Activated CD4-positive, alpha-beta memory T cell treated with anti-CD3 and anti-CD28 coated beads, Interleukin-2, amount 10 ng/mL, durations not matched to agents 7 days and 5 days (primary cell): ENCODE data around the gene PPARA. TPM values are rescaled to one million over a fixed set of nuclear protein-coding genes. Genes with fewer than 3 reads are reported as not detected.
"Not testable (repeated sequence)": the region's sequence is repeated elsewhere in the genome, so short reads cannot be mapped to it uniquely, and the experiment has no call there.

ENCODE experiments used
- CTCF ChIA-PET: fragments of 350-600 bp; sonication (Branson Sonifier 250); formaldehyde crosslinking; loops from one replicate; lab custom pipeline; 2021; ENCODE audit warnings: antibody characterized with exemption, inconsistent platforms; lab: Charles Lee
- POLR2A ChIA-PET: fragments of 350-600 bp; sonication (Branson Sonifier 250); formaldehyde crosslinking; loops from one replicate; lab custom pipeline; 2021; ENCODE audit warnings: antibody characterized with exemption; lab: Charles Lee
- DNase-seq: peaks from one replicate; pipeline ENCODE4 v3.0.0-alpha.2; 2020
- H3K27ac Mint-ChIP-seq: one replicate; pipeline ENCODE4 v1.8.0; 2021; ENCODE audit warnings: mild to moderate bottlenecking, mixed read lengths
- H3K27me3 Mint-ChIP-seq: one replicate; pipeline ENCODE4 v1.8.0; 2021; ENCODE audit warnings: mixed read lengths
- H3K36me3 Mint-ChIP-seq: one replicate; pipeline ENCODE4 v1.8.0; 2021; ENCODE audit warnings: low read depth, mixed read lengths
- H3K4me1 Mint-ChIP-seq: one replicate; pipeline ENCODE4 v1.8.0; 2021; ENCODE audit warnings: mixed read lengths
- H3K4me3 Mint-ChIP-seq: one replicate; pipeline ENCODE4 v1.8.0; 2021; ENCODE audit warnings: mild to moderate bottlenecking, mixed read lengths
- H3K9me3 Mint-ChIP-seq: one replicate; pipeline ENCODE4 v1.8.0; 2021; ENCODE audit warnings: mixed read lengths
- total RNA-seq, 2 experiments: library from RNA; stranded (reverse); gene quantifications; one replicate each; pipeline ENCODE4 v1.2.3, GENCODE V29; 2021

PPARA gene
- total RNA-seq, 2 experiments from 2014 or later: 12.9 to 13.4 TPM

- Mint-ChIP-seq H3K4me3 (no peak overlapping the region), H3K27me3 (no peaks in the 10 kb centered on the region), H3K36me3 (no peaks in the 10 kb centered on the region), H3K9me3 (no peaks in the 10 kb centered on the region), H3K4me1 (peaks cover 2% of the 10 kb centered on the region), H3K27ac (no peak overlapping the region)
- POLR2A ChIA-PET: no interaction called here
- CTCF ChIA-PET: no interaction called here
- no peak for DNase-seq
Observed at GRCh38 chr22:46135611-46136485, 14.5 kb upstream of the PPARA start.

- H3K27ac Mint-ChIP-seq: no peak overlapping the region
- no peaks in the 10 kb centered on the region for H3K27me3 Mint-ChIP-seq
- no peak overlapping the region for H3K4me3 Mint-ChIP-seq
- H3K4me1 Mint-ChIP-seq: peaks cover 6% of the 10 kb centered on the region
- ChIA-PET POLR2A (no interaction called here), CTCF (no interaction called here)
- H3K36me3 Mint-ChIP-seq: no peaks in the 10 kb centered on the region
- no peaks in the 10 kb centered on the region for H3K9me3 Mint-ChIP-seq
- DNase-seq: no peak
Observed at GRCh38 chr22:46136486-46137217, 13.7 kb upstream of the PPARA start.

- CTCF ChIA-PET: no interaction called here
- H3K27me3 Mint-ChIP-seq: no peaks in the 10 kb centered on the region
- peaks cover 7% of the 10 kb centered on the region for H3K4me1 Mint-ChIP-seq
- H3K27ac Mint-ChIP-seq: no peak overlapping the region
- no peaks in the 10 kb centered on the region for H3K9me3 Mint-ChIP-seq
- no peaks in the 10 kb centered on the region for H3K36me3 Mint-ChIP-seq
- no peak for DNase-seq
- H3K4me3 Mint-ChIP-seq: no peak overlapping the region
- POLR2A ChIA-PET: no interaction called here
Observed at GRCh38 chr22:46137218-46137766, 13.0 kb upstream of the PPARA start.

DNA sequence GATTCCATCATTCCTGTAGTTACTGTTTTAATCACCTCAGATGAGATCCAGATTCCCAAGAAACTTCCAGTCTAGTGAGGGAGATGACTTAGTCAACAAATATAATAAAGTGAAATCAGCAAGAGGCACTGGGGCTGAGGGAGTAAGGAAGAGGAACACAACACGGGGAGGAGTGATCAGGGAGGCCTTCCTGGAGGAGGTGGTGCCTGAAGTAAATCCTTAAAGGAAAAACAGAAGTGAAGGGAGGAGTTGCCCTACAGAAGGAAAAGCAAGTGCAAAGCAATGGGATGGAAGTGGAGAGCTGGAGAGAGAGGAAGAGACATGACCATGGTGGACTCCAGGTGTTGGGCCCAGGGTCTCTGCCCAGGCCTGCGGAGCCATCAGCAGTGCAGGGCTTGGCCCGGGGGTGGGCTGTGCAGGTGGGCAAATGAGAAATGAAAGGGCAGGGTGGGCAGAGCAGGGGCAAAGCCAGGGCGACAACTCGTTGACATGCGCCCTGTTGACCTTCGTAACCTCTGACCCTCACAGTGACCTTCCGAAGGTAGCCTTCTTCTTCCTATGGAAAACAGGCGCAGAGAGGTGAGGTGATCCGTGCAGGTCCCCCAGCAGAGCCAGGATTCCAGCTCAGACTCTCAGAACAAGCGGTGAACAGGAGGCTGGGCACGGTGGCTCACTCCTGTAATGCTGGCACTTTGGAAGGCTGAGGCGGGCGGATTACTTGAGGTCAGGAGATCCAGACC lies 12.1 kb upstream of the PPARA start:
- Mint-ChIP-seq H3K36me3 (no peaks in the 10 kb centered on the region), H3K9me3 (no peaks in the 10 kb centered on the region), H3K4me3 (no peak overlapping the region), H3K27me3 (no peaks in the 10 kb centered on the region), H3K4me1 (peaks cover 7% of the 10 kb centered on the region), H3K27ac (no peak overlapping the region)
- no peak for DNase-seq
- ChIA-PET POLR2A (no interaction called here), CTCF (no interaction called here)

GRCh38 chr22:46139417-46139816 lies 10.9 kb upstream of the PPARA start:
- H3K9me3 Mint-ChIP-seq, CTCF ChIA-PET, DNase-seq, H3K27me3 Mint-ChIP-seq, POLR2A ChIA-PET, H3K27ac Mint-ChIP-seq, H3K4me3 Mint-ChIP-seq, H3K36me3 Mint-ChIP-seq, H3K4me1 Mint-ChIP-seq: not testable (repeated sequence)

DNA sequence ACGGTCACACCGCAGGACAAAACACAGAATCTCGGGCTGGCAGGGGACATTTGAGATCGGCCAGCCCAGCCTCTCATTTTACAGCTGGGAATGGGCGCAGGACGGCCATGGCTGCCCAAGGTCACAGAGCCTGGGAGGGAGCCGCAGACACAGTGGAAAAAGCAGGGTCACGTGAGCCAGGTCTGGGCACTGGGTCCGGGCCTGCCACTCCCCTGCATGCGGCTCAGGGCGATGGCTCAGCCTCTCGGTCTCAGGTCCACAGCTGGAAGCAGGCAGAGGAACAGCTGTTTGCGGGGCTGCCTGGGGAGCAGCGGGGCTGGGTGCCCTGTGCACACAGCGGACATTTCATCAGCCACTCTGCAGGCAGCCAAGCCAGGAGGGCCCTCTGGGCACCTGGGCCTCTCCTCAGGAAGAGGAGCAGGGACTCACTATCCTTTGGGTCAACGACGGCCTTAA lies 10.4 kb upstream of the PPARA start:
- H3K4me3 Mint-ChIP-seq: no peak overlapping the region
- no peaks in the 10 kb centered on the region for H3K36me3 Mint-ChIP-seq
- ChIA-PET POLR2A (interaction anchor here (0.9 kb wide), 1 partner anchor 11 kb away, joined by 3 read pairs; no protein-coding TSS in a partner anchor), CTCF (no interaction called here)
- H3K27me3 Mint-ChIP-seq: peaks cover 4% of the 10 kb centered on the region
- peaks cover 7% of the 10 kb centered on the region for H3K4me1 Mint-ChIP-seq
- DNase-seq: no peak
- H3K9me3 Mint-ChIP-seq: no peaks in the 10 kb centered on the region
- H3K27ac Mint-ChIP-seq: no peak overlapping the region

DNA sequence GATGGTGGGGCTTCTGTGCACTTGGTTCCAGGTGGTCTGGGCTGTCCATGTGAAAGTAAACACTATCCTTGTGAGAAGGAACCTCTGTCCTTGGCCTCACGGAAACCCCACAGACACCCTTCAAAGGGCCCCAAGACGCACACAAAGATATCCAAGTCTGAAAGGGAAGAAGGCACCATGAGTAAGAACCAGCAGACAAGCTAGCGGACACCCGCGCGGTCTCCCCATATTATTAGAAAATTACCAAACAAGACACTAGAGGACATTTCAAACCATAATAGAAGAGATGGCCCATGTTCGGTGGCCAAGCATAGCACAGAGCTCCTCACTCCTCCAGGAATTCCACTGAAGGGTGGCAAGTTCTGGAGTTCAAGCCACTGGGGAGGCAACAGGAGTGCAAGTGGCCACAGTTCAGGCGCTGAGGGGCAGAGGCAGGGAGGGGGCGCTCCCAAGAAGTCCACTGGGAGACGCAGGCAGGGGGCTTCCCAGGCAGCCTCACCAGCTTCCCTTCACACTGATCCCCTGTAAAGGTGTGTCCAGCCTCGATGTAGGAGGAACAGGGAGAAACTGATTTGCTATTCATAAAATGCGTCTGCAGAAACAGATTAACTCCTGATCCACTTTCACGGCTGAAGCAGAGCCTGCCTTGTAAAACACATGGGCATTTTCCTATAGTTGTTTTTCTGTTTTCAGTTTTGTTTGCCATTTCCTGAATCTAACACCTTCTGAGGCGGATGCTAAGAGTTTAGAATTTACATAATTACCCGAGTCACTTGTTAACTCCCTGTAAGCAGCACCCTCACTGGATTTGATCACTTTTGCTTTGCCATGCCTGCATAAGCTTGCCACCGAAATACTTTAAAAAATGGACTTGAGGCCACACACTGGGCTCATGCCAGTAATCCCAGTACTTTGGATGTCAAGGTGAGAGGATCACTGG lies 9.1 kb upstream of the PPARA start:
- POLR2A ChIA-PET: interaction anchor here (0.8 kb wide), 2 partner anchors 8 to 68 kb away, joined by 3 to 4 read pairs; no protein-coding TSS in a partner anchor

DNA sequence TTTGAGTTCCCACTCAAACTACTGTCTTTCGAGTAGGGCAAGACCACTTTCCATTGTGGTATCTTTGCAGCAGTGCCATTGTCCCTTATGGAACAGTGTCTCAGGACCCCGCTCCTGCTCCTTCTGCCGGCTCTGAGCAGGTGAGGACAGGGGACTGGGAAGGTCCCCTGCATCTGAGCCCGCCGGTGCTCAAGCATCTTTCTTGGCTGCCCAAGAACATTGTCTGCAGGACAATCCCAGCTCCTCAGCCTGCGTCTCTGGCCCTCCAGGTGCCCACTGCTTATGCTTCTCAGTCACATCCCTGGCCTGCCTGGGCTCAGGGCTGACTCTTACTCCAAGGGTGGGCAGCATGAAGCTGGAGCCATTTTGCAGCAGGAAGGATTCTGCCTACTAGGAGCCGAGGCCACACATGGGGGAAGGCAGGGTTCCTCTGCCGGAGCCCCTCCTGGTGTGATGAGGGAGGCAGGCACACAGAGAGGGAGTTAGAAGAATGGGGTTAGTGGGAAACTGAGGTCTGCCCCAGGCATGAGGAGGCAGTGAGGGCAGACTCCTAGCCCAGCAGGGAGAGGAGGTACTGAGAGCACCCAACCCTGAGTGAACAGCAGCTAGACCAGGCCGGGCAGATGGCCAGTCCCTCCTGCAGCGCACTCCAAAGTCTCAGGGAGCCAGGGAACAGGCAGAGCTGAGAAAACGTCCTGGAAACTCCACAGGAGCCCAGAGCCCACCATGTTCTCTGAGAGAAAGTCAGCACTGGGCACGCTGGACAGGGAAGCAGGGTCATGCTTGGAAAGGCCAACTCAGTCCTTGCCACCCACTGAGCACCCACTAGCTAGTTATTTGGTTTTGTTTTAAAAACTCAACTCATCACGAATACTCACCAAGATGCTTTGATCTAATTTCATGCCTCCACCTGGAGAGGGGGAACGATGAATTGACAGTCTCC lies 7.5 kb upstream of the PPARA start:
- POLR2A ChIA-PET: no interaction called here
- Mint-ChIP-seq H3K4me3 (no peak overlapping the region), H3K27ac (no peak overlapping the region), H3K4me1 (peaks cover 7% of the 10 kb centered on the region), H3K9me3 (no peaks in the 10 kb centered on the region), H3K36me3 (no peaks in the 10 kb centered on the region), H3K27me3 (peaks cover 25% of the 10 kb centered on the region)
- CTCF ChIA-PET: interaction anchor here (0.6 kb wide), 1 partner anchor 21 kb away, joined by 3 read pairs; no protein-coding TSS in a partner anchor
- DNase-seq: no peak

More for the DNA sequence above, 9.1 kb upstream of the PPARA start:
- Mint-ChIP-seq H3K4me1 (peaks cover 7% of the 10 kb centered on the region), H3K27me3 (peaks cover 10% of the 10 kb centered on the region), H3K27ac (no peak overlapping the region), H3K4me3 (no peak overlapping the region), H3K36me3 (no peaks in the 10 kb centered on the region), H3K9me3 (no peaks in the 10 kb centered on the region)
- no peak for DNase-seq
- CTCF ChIA-PET: no interaction called here

DNA sequence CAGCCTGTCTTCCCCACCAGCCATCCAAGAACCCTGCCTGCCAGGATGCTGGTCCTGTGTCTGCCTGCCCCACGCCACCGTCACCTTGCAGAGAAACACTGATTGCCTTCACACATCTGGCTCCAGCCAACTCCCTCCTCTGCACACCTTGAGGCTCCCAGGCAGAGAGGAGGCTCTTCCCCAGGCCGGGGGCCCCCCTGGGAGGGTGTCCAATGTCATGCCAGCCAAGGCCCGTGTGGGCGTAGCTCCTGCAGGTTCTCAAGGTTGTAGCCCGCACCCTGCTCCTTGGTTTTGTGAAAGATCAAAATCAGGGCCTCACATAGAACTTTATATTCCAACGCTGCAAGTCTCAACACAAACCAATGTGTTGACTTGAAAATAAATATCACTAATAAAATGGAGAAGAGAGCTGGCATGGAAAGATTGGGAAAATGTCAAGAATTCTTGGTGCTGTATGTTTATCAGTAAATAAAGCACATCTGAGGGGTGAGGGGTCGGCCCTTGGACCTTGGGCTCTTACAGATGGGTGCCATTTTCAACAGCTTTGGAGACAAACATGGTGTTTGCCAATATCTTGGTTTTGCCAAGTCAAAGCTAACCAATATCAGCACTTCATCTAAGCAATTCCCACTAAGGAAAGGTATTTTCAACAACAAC lies 6.7 kb upstream of the PPARA start:
- H3K4me3 Mint-ChIP-seq: no peak overlapping the region
- H3K9me3 Mint-ChIP-seq: no peaks in the 10 kb centered on the region
- no peak for DNase-seq
- H3K4me1 Mint-ChIP-seq: peaks cover 7% of the 10 kb centered on the region
- H3K27ac Mint-ChIP-seq: no peak overlapping the region
- no peaks in the 10 kb centered on the region for H3K36me3 Mint-ChIP-seq
- POLR2A ChIA-PET: no interaction called here
- peaks cover 33% of the 10 kb centered on the region for H3K27me3 Mint-ChIP-seq
- CTCF ChIA-PET: interaction anchor here (0.6 kb wide), 1 partner anchor 21 kb away, joined by 3 read pairs; no protein-coding TSS in a partner anchor

- DNase-seq: no peak
- H3K36me3 Mint-ChIP-seq: peaks cover 5% of the 10 kb centered on the region
- no peaks in the 10 kb centered on the region for H3K9me3 Mint-ChIP-seq
- CTCF ChIA-PET: no interaction called here
- H3K27me3 Mint-ChIP-seq: peaks cover 44% of the 10 kb centered on the region
- no peak overlapping the region for H3K27ac Mint-ChIP-seq
- POLR2A ChIA-PET: no interaction called here
- H3K4me3 Mint-ChIP-seq: no peak overlapping the region
- H3K4me1 Mint-ChIP-seq: peaks cover 16% of the 10 kb centered on the region
Observed at GRCh38 chr22:46145361-46145851, 4.9 kb upstream of the PPARA start.
